Measurements from ENCODE around the gene DCDC2. TPM values are rescaled to one million over a fixed set of nuclear protein-coding genes. Genes with fewer than 3 reads are reported as not detected.
"Not testable (repeated sequence)": the region's sequence is repeated elsewhere in the genome, so short reads cannot be mapped to it uniquely, and the experiment has no call there.

The DCDC2 gene
- total RNA-seq, 1 donor from 2014 or later: 5.3 TPM

DNA sequence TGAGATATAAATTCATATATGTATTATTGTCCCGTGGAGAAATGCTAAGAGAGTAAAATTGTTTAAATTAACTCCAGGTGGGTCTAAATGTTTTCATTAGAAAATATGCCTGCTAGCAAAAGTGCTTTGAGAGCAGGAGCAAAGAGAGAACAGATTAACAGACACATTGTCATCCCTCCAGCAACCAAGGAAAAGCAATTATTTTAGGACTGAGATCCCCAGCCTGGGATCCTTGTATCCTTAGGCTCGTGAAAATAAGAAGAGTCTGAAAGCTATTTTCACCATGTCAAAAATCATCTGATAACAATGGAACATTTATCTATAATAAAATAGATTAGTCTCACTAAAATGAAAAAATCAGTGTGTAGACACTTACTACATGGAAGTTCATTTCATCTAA is 33.3 kb upstream of the DCDC2 start:
- TF ChIP-seq CTCF (IDR thresholded peaks at IDR 0.05): no peak
- no peak for ATAC-seq
- intact Hi-C loops (cut with DNase I): no loop called here
- Histone ChIP-seq H3K9me3 (no peaks in the 10 kb centered on the region), H3K4me3 (no peak overlapping the region), H3K27me3 (peaks cover 2% of the 10 kb centered on the region), H3K4me1 (no peaks in the 10 kb centered on the region), H3K36me3 (no peaks in the 10 kb centered on the region), H3K27ac (no peak overlapping the region)
- no peak for DNase-seq

DNA sequence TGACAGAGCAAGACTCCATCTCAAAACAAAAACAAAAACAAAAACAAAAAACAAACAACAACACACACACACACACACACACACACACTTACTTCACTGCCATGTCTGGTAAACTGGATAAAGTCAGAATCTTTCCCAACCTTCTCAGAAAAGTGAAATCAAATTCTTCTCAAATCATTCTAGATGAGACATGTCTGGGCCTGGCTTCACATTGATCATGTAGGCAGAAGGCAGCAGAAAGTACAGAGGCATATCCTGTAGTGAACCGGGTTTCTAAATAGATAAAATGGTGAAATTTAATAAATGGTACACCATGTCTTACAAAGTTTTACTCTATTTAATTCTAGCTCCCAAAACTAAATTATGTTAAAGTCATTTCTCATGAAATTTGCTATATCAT is 30.0 kb upstream of the DCDC2 start:
- no peaks in the 10 kb centered on the region for H3K36me3 ChIP-seq
- TF ChIP-seq CTCF (IDR thresholded peaks at IDR 0.05): no peak
- H3K9me3 ChIP-seq: no peaks in the 10 kb centered on the region
- H3K4me3 ChIP-seq: no peak overlapping the region
- H3K27me3 ChIP-seq: no peaks in the 10 kb centered on the region
- no peak overlapping the region for H3K27ac ChIP-seq
- no peak for DNase-seq
- H3K4me1 ChIP-seq: no peaks in the 10 kb centered on the region
- ATAC-seq: no peak
- intact Hi-C loops (cut with DNase I): no loop called here

GRCh38 chr6:24385536-24386269 is 27.8 kb upstream of the DCDC2 start:
- no peaks in the 10 kb centered on the region for H3K9me3 ChIP-seq
- no peak overlapping the region for H3K4me3 ChIP-seq
- H3K4me1 ChIP-seq: no peaks in the 10 kb centered on the region
- no peak for TF ChIP-seq CTCF (IDR thresholded peaks at IDR 0.05)
- intact Hi-C loops (cut with DNase I): no loop called here
- ATAC-seq (no peak), DNase-seq (no peak)
- no peak overlapping the region for H3K27ac ChIP-seq
- no peaks in the 10 kb centered on the region for H3K27me3 ChIP-seq
- H3K36me3 ChIP-seq: no peaks in the 10 kb centered on the region

GRCh38 chr6:24384369-24385130 is 26.7 kb upstream of the DCDC2 start:
- H3K4me1 ChIP-seq; H3K9me3 ChIP-seq; H3K4me3 ChIP-seq; H3K27me3 ChIP-seq; DNase-seq; intact Hi-C loops (cut with DNase I); H3K36me3 ChIP-seq; H3K27ac ChIP-seq; ATAC-seq: not testable (repeated sequence)

DNA sequence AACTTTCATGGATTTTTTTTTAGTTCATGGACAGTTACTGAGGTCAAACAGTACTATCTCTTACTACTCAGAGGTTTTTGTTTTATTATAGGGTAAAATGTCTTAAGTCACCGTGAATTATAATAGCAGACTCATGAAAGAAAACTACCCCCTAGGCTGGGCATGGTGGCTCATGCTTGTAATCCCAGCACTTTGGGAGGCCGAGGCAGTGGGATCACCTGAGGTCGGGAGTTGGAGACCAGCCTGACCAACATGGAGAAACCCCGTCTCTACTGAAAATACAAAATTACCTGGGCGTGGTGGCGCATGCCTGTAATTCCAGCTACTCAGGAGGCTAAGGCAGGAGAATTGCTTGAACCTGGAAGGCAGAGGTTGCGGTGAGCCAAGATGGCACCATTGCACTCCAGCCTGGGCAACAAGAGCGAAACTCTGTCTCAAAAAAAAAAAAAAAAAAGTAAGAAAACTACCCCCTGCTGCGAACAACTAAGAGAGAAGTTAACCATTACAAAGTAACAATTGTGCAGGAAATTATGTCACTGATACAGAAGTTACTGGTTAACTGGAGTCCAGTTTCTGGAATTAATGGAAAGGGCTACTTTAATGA is 25.1 kb upstream of the DCDC2 start:
- H3K27me3 ChIP-seq; H3K4me1 ChIP-seq; H3K27ac ChIP-seq; intact Hi-C loops (cut with DNase I); H3K9me3 ChIP-seq; H3K36me3 ChIP-seq; H3K4me3 ChIP-seq; DNase-seq; ATAC-seq: not testable (repeated sequence)

DNA sequence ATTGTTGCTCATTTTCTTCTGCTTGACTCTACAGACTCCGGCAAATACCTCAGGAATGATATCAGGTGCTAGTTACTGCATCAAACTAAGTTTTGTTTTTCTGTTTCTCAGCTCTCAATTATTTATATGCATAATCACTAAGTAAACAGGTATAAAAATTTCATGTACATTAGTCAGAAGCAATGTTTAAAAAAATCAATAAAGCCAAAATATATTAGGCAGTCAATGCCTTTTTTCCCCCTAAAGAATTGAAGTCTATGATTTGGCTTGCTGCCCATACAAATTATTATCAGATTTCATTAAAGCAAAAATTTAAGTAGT is 24.3 kb upstream of the DCDC2 start:
- H3K9me3 ChIP-seq: no peaks in the 10 kb centered on the region
- H3K27me3 ChIP-seq: no peaks in the 10 kb centered on the region
- no peak for ATAC-seq
- intact Hi-C loops (cut with DNase I): no loop called here
- DNase-seq: no peak
- no peaks in the 10 kb centered on the region for H3K36me3 ChIP-seq
- no peak overlapping the region for H3K27ac ChIP-seq
- H3K4me1 ChIP-seq: no peaks in the 10 kb centered on the region
- no peak overlapping the region for H3K4me3 ChIP-seq
- TF ChIP-seq CTCF (IDR thresholded peaks at IDR 0.05): no peak
